Measurements from ENCODE around the gene ATRN. TPM values are rescaled to one million over a fixed set of nuclear protein-coding genes. Genes with fewer than 3 reads are reported as not detected.
"Not testable (repeated sequence)": the region's sequence is repeated elsewhere in the genome, so short reads cannot be mapped to it uniquely, and the experiment has no call there.

Gene ATRN
- total RNA-seq = 10 to 100 TPM in 1 of 2 donors, 1 to 10 TPM in 1; 7.4 to 10.6 TPM

GRCh38 chr20:3470627-3471396 lies at the start of gene ATRN:
ATRN (plus strand) TSS chr20:3471018; CDS start chr20:3471108, 90 bp downstream.
- Mint-ChIP-seq H3K9me3 (no peaks in the 10 kb centered on the region), H3K36me3 (peaks cover 0 to 18% of the 10 kb centered on the region in 2 donors), H3K27ac (peak within 1 kb of the TSS; percentile 82 to 91)
- peak; percentile 93 for DNase-seq (ENCODE audit: low spot score in 2 of 2)
- peak; percentile 90 to 95 for ATAC-seq

GRCh38 chr20:3421985-3422384 lies 48.8 kb upstream of the ATRN start:
- no peaks in the 10 kb centered on the region for H3K9me3 Mint-ChIP-seq
- ATAC-seq (no peak), DNase-seq (ENCODE audit: low spot score in 2 of 2) (no peak)
- no peaks in the 10 kb centered on the region for H3K36me3 Mint-ChIP-seq
- H3K27ac Mint-ChIP-seq = no peak overlapping the region

- no peak for DNase-seq (ENCODE audit: low spot score in 2 of 2)
- Mint-ChIP-seq H3K9me3 (no peaks in the 10 kb centered on the region), H3K36me3 (no peaks in the 10 kb centered on the region), H3K27ac (no peak overlapping the region)
- ATAC-seq = no peak
Observed at GRCh38 chr20:3423126-3423525, 47.7 kb upstream of the ATRN start.

- H3K27ac Mint-ChIP-seq; DNase-seq (ENCODE audit: low spot score in 2 of 2); H3K9me3 Mint-ChIP-seq; ATAC-seq; H3K36me3 Mint-ChIP-seq: not testable (repeated sequence)
Observed at GRCh38 chr20:3426766-3427165, 44.1 kb upstream of the ATRN start.

- ATAC-seq = no peak
Observed at GRCh38 chr20:3430376-3431069, 40.3 kb upstream of the ATRN start.

GRCh38 chr20:3431109-3431508 lies 39.7 kb upstream of the ATRN start:
- Mint-ChIP-seq H3K27ac (no peak overlapping the region), H3K9me3 (no peaks in the 10 kb centered on the region), H3K36me3 (no peaks in the 10 kb centered on the region)
- DNase-seq (ENCODE audit: low spot score in 2 of 2) (no peak), ATAC-seq (no peak)

More at GRCh38 chr20:3430376-3431069, 40.3 kb upstream of the ATRN start:
- DNase-seq (ENCODE audit: low spot score in 2 of 2) = no peak
- H3K9me3 Mint-ChIP-seq = no peaks in the 10 kb centered on the region
- H3K27ac Mint-ChIP-seq = no peak overlapping the region
- no peaks in the 10 kb centered on the region for H3K36me3 Mint-ChIP-seq

- Mint-ChIP-seq H3K36me3 (no peaks in the 10 kb centered on the region), H3K27ac (no peak overlapping the region), H3K9me3 (no peaks in the 10 kb centered on the region)
- no peak for DNase-seq (ENCODE audit: low spot score in 2 of 2)
- no peak for ATAC-seq
Observed at GRCh38 chr20:3432844-3433243, 38.0 kb upstream of the ATRN start.

GRCh38 chr20:3433744-3434143 lies 37.1 kb upstream of the ATRN start:
- no peak overlapping the region for H3K27ac Mint-ChIP-seq
- no peak for DNase-seq (ENCODE audit: low spot score in 2 of 2)
- no peak for ATAC-seq
- no peaks in the 10 kb centered on the region for H3K36me3 Mint-ChIP-seq
- H3K9me3 Mint-ChIP-seq = no peaks in the 10 kb centered on the region

GRCh38 chr20:3434232-3434631 lies 36.6 kb upstream of the ATRN start:
- H3K36me3 Mint-ChIP-seq = no peaks in the 10 kb centered on the region
- H3K9me3 Mint-ChIP-seq = no peaks in the 10 kb centered on the region
- no peak for DNase-seq (ENCODE audit: low spot score in 2 of 2)
- H3K27ac Mint-ChIP-seq = no peak overlapping the region
- no peak for ATAC-seq

GRCh38 chr20:3436864-3437574 lies 33.8 kb upstream of the ATRN start:
- H3K36me3 Mint-ChIP-seq = no peaks in the 10 kb centered on the region
- H3K27ac Mint-ChIP-seq = no peak overlapping the region
- H3K9me3 Mint-ChIP-seq = no peaks in the 10 kb centered on the region
- ATAC-seq (no peak), DNase-seq (ENCODE audit: low spot score in 2 of 2) (no peak)

GRCh38 chr20:3446779-3447178 lies 24.0 kb upstream of the ATRN start:
- DNase-seq (ENCODE audit: low spot score in 2 of 2) (no peak), ATAC-seq (no peak)
- Mint-ChIP-seq H3K36me3 (no peaks in the 10 kb centered on the region), H3K27ac (no peak overlapping the region), H3K9me3 (no peaks in the 10 kb centered on the region)

GRCh38 chr20:3447321-3447720 lies 23.5 kb upstream of the ATRN start:
- DNase-seq (ENCODE audit: low spot score in 2 of 2) (no peak), ATAC-seq (no peak)
- Mint-ChIP-seq H3K36me3 (no peaks in the 10 kb centered on the region), H3K27ac (no peak overlapping the region), H3K9me3 (no peaks in the 10 kb centered on the region)

- DNase-seq (ENCODE audit: low spot score in 2 of 2) (no peak), ATAC-seq (no peak)
- H3K9me3 Mint-ChIP-seq = no peaks in the 10 kb centered on the region
- no peaks in the 10 kb centered on the region for H3K36me3 Mint-ChIP-seq
- H3K27ac Mint-ChIP-seq = no peak overlapping the region
Observed at GRCh38 chr20:3449319-3449718, 21.5 kb upstream of the ATRN start.

GRCh38 chr20:3452136-3452535 lies 18.7 kb upstream of the ATRN start:
- DNase-seq (ENCODE audit: low spot score in 2 of 2) (no peak), ATAC-seq (no peak)
- Mint-ChIP-seq H3K9me3 (no peaks in the 10 kb centered on the region), H3K27ac (no peak overlapping the region), H3K36me3 (no peaks in the 10 kb centered on the region)

GRCh38 chr20:3452690-3453089 lies 18.1 kb upstream of the ATRN start:
- Mint-ChIP-seq H3K36me3 (no peaks in the 10 kb centered on the region), H3K27ac (no peak overlapping the region), H3K9me3 (no peaks in the 10 kb centered on the region)
- no peak for DNase-seq (ENCODE audit: low spot score in 2 of 2)
- no peak for ATAC-seq

GRCh38 chr20:3454831-3455230 lies 16.0 kb upstream of the ATRN start:
- Mint-ChIP-seq H3K9me3 (no peaks in the 10 kb centered on the region), H3K27ac (no peak overlapping the region), H3K36me3 (no peaks in the 10 kb centered on the region)
- ATAC-seq = no peak
- no peak for DNase-seq (ENCODE audit: low spot score in 2 of 2)

GRCh38 chr20:3456648-3457047 lies 14.2 kb upstream of the ATRN start:
- ATAC-seq (no peak), DNase-seq (ENCODE audit: low spot score in 2 of 2) (no peak)
- Mint-ChIP-seq H3K9me3 (no peaks in the 10 kb centered on the region), H3K36me3 (no peaks in the 10 kb centered on the region), H3K27ac (no peak overlapping the region)

All from activated naive CD4-positive, alpha-beta T cell treated with anti-CD3 and anti-CD28 coated beads, Interleukin-2, amount 50 U/mL, for 72 hours (primary cell).